Activated T-helper 1 cell treated with Interleukin-2 at 50 U/mL for 16 hours (primary cell): ENCODE results near the gene ERVV-1.
"Not testable (repeated sequence)": the region's sequence is repeated elsewhere in the genome, so short reads cannot be mapped to it uniquely, and the experiment has no call there.

Experiments
- DNase-seq: peaks from one replicate; pipeline ENCODE4 v3.0.0-alpha.2; 2020; ENCODE audit warnings: low read depth

ERVV-1 gene

GRCh38 chr19:53013621-53014020 is at the start of gene ERVV-1:
Gene ERVV-1, plus strand, starts transcription at chr19:53013921. Its CDS starts 170 bp downstream, at chr19:53014091.
- DNase-seq = no peak

- DNase-seq = no peak
Observed at GRCh38 chr19:52967772-52968171, 45.9 kb upstream of the ERVV-1 start.

GRCh38 chr19:52981329-52981728 is 32.4 kb upstream of the ERVV-1 start:
- DNase-seq = no peak

- not testable (repeated sequence) for DNase-seq
Observed at GRCh38 chr19:52983167-52983566, 30.6 kb upstream of the ERVV-1 start.

- no peak for DNase-seq
Observed at GRCh38 chr19:52987221-52987620, 26.5 kb upstream of the ERVV-1 start.

- DNase-seq = no peak
Observed at GRCh38 chr19:52988506-52988905, 25.2 kb upstream of the ERVV-1 start.

- DNase-seq = no peak
Observed at GRCh38 chr19:52990759-52991418, 22.8 kb upstream of the ERVV-1 start.

GRCh38 chr19:52991484-52991883 is 22.2 kb upstream of the ERVV-1 start:
- no peak for DNase-seq

GRCh38 chr19:52992109-52993004 is 21.4 kb upstream of the ERVV-1 start:
- no peak for DNase-seq

- DNase-seq = peak; percentile 65
Observed at GRCh38 chr19:52993342-52994178, 20.2 kb upstream of the ERVV-1 start.

- DNase-seq = no peak
Observed at GRCh38 chr19:52995711-52996110, 18.0 kb upstream of the ERVV-1 start.

- no peak for DNase-seq
Observed at GRCh38 chr19:52997975-52998374, 15.7 kb upstream of the ERVV-1 start.

- DNase-seq = no peak
Observed at GRCh38 chr19:53002479-53002878, 11.2 kb upstream of the ERVV-1 start.

- DNase-seq = no peak
Observed at GRCh38 chr19:53004242-53004641, 9.5 kb upstream of the ERVV-1 start.

GRCh38 chr19:53007200-53007599 is 6.5 kb upstream of the ERVV-1 start:
- no peak for DNase-seq

GRCh38 chr19:53007606-53008005 is 6.1 kb upstream of the ERVV-1 start:
- no peak for DNase-seq

GRCh38 chr19:53008061-53008778 is 5.5 kb upstream of the ERVV-1 start:
- DNase-seq = no peak

- no peak for DNase-seq
Observed at GRCh38 chr19:53010494-53010893, 3.2 kb upstream of the ERVV-1 start.

GRCh38 chr19:53012006-53012405 is 1.7 kb upstream of the ERVV-1 start:
- no peak for DNase-seq

- no peak for DNase-seq
Observed at GRCh38 chr19:53015159-53015558, 1.4 kb downstream of the ERVV-1 start.

GRCh38 chr19:53015730-53016129 is 2.0 kb downstream of the ERVV-1 start:
- DNase-seq = no peak

- DNase-seq = no peak
Observed at GRCh38 chr19:53019684-53020083, 6.0 kb downstream of the ERVV-1 start.
